Body of pancreas (tissue), 4 donors: Measurements from ENCODE around the gene MRPL27. TPM values are rescaled to one million over a fixed set of nuclear protein-coding genes. Genes with fewer than 3 reads are reported as not detected.

Experiments
- ATAC-seq: fragments of 150-250 bp; one replicate; pipeline ENCODE4 v1.9.1; 2016
- DNase-seq, 4 donors: peaks; one replicate each; pipeline ENCODE4 v3.0.0-alpha.2; 2019
- H3K27ac ChIP-seq, 4 donors: fragments of 200-600 bp; sonication (generic); 1 replicate in 3 of 4; 2 replicates in 1 of 4; pipeline versions ENCODE4 v1.5.1 to v1.6.1; 2016 to 2019; ENCODE audit warnings: mild to moderate bottlenecking in 1 of 4, mixed read lengths in 1 of 4, moderate library complexity in 1 of 4
- H3K27me3 ChIP-seq, 2 donors: fragments of 200-600 bp; sonication (generic); one replicate each; pipeline ENCODE4 v1.6.0; 2016; ENCODE audit warnings: mild to moderate bottlenecking in 1 of 2
- H3K36me3 ChIP-seq, 2 donors: fragments of 200-600 bp; sonication (generic); replicated peaks in 1 of 2; 2 replicates each; pipeline ENCODE4 v1.5.1; 2016; ENCODE audit warnings: low read depth in 2 of 2; ENCODE audit not compliant: insufficient read depth in 1 of 2
- H3K4me1 ChIP-seq: fragments of 200-600 bp; sonication (generic); one replicate; pipeline ENCODE4 v1.6.0; 2016
- H3K4me3 ChIP-seq, 2 donors: fragments of 200-600 bp; sonication (generic); 1 replicate in 1 of 2; 2 replicates in 1 of 2; pipeline ENCODE4 v1.5.1; 2016 to 2019
- H3K9me3 ChIP-seq, 3 donors: fragments of 200-600 bp; sonication (generic); 1 replicate in 2 of 3; 2 replicates in 1 of 3; pipeline ENCODE4 v1.5.1; 2016
- POLR2A ChIP-seq, 3 donors: fragments of 450-650 bp; IDR thresholded peaks; one replicate each; pipeline ENCODE4 v1.6.1; 2016; ENCODE audit warnings: antibody characterized with exemption in 3 of 3, mild to moderate bottlenecking in 2 of 3
- WGBS, 2 donors: methylation state at CpG; one replicate each; pipeline ENCODE4 v1.1.5; 2017; 5-methylcytosine and 5-hydroxymethylcytosine counted together
- intact Hi-C: fragments of 100-400 bp; cut with DNase I; formaldehyde crosslinking; loops from one replicate; pipeline ENCODE4 v1.15.1; 2023
- total RNA-seq, 2 donors: library from RNA; depleted of rRNA; stranded (reverse); fragments of >200 nt; gene quantifications; one replicate each; pipeline ENCODE4 v1.1.0, GENCODE V29; 2016
- TF ChIP-seq, protein P1 (sequence below), 7 experiments: fragments of 450-650 bp in 4 of 7; fragments of 200-600 bp in 3 of 7; sonication (generic) in 3 of 7; IDR thresholded peaks; one replicate each; pipeline ENCODE4 v1.5.1; 2016 to 2019; ENCODE audit warnings: antibody characterized with exemption in 7 of 7

MRPL27 gene
- total RNA-seq, 2 donors from 2014 or later: 26.5 to 31.3 TPM

DNA sequence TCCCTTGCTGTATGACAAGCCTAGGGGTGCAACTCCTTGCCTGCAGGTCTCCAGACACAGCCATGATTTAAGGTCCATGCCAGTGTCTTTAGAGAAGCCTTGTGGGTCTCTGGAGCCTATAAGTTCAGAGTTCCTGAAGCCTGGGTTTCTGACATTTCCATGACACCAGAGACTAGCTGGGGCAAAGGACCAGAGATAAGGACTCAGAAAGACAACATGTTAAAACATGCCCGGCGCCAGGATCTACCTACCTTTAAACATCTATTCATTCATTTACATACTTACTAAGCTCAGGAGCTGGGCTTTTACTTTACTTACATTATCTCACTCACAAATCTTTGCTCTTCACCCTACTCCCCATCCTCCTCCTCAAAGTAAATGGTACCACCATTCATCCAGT, 1.5 kb downstream of the MRPL27 start:
- no peak overlapping the region for H3K4me3 ChIP-seq
- H3K27me3 ChIP-seq: no peaks in the 10 kb centered on the region
- TF ChIP-seq, protein P1, sequence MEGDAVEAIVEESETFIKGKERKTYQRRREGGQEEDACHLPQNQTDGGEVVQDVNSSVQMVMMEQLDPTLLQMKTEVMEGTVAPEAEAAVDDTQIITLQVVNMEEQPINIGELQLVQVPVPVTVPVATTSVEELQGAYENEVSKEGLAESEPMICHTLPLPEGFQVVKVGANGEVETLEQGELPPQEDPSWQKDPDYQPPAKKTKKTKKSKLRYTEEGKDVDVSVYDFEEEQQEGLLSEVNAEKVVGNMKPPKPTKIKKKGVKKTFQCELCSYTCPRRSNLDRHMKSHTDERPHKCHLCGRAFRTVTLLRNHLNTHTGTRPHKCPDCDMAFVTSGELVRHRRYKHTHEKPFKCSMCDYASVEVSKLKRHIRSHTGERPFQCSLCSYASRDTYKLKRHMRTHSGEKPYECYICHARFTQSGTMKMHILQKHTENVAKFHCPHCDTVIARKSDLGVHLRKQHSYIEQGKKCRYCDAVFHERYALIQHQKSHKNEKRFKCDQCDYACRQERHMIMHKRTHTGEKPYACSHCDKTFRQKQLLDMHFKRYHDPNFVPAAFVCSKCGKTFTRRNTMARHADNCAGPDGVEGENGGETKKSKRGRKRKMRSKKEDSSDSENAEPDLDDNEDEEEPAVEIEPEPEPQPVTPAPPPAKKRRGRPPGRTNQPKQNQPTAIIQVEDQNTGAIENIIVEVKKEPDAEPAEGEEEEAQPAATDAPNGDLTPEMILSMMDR (IDR thresholded peaks at IDR 0.05): no peak
- no peak for TF ChIP-seq POLR2A (IDR thresholded peaks at IDR 0.05)
- 67 to 75% methylated on average over 2 of the region's 2 CpGs for WGBS, 2 donors
- peaks cover 11 to 20% of the 10 kb centered on the region in 2 donors for H3K36me3 ChIP-seq
- peaks cover 20% of the 10 kb centered on the region for H3K4me1 ChIP-seq
- intact Hi-C loops: no loop called here
- H3K27ac ChIP-seq: no peak overlapping the region
- ATAC-seq (no peak), DNase-seq (no peak)
- H3K9me3 ChIP-seq: no peaks in the 10 kb centered on the region

DNA sequence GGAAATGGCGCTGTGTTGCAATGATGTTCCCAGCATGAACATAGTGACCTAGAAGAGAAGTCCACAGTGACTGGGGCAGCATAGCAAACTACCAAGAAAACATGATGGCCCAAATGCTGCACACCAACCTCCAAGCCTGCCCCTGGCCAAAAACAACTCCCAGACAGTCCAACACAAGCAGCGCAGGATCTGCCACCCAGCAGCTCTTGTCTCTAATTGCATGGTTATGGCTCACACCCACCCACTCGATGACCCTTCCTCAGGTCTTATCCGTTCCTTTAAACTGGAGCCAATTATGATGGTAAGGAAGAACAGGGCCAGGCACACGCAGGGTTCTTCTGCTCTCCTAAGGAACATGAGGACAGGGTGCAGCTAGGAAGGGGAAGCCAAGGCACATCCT, 2.9 kb downstream of the MRPL27 start:
- TF ChIP-seq, protein P1 (IDR thresholded peaks at IDR 0.05): no peak
- no peak for TF ChIP-seq POLR2A (IDR thresholded peaks at IDR 0.05)
- ATAC-seq (no peak), DNase-seq (no peak)
- Histone ChIP-seq H3K9me3 (no peaks in the 10 kb centered on the region), H3K4me3 (no peak overlapping the region), H3K4me1 (peaks cover 20% of the 10 kb centered on the region), H3K36me3 (peaks cover 11 to 23% of the 10 kb centered on the region in 2 donors), H3K27ac (no peak overlapping the region), H3K27me3 (no peaks in the 10 kb centered on the region)
- WGBS, 2 donors: 90 to 94% methylated on average over 5 of the region's 5 CpGs
- intact Hi-C loops: no loop called here

DNA sequence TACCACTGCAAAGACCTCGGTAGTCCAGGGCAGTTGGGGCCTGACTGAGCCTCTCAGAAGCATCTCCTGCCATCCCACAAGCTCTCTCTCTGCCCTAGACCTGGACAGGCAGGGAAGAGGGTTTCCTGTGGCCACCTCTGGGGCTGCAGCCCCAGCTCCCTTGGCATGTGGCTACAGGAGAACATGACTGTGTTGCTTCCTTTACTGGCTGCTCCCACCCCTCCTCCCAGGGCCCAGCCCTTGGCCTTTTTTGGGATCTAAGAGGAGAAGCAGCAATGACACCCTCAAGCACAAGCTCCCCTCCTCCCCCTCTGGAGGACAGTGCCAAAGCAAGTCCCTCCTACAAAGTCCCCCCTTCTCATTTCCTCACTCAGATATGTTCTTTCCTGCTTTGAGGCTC, 5.6 kb downstream of the MRPL27 start:
- H3K9me3 ChIP-seq: no peaks in the 10 kb centered on the region
- 83 to 87% methylated on average over 1 of the region's 1 CpG for WGBS, 2 donors
- intact Hi-C loops: loop anchor here (10.0 kb wide), 1 partner anchor 107 kb away; the partner anchor contains the start of gene RSAD1
- H3K4me3 ChIP-seq: no peak overlapping the region
- H3K4me1 ChIP-seq: peaks cover 17% of the 10 kb centered on the region
- peaks cover 11 to 23% of the 10 kb centered on the region in 2 donors for H3K36me3 ChIP-seq
- no peak for TF ChIP-seq POLR2A (IDR thresholded peaks at IDR 0.05)
- TF ChIP-seq, protein P1 (IDR thresholded peaks at IDR 0.05): no peak
- no peaks in the 10 kb centered on the region for H3K27me3 ChIP-seq
- ATAC-seq: no peak
- no peak overlapping the region for H3K27ac ChIP-seq
- no peak for DNase-seq

DNA sequence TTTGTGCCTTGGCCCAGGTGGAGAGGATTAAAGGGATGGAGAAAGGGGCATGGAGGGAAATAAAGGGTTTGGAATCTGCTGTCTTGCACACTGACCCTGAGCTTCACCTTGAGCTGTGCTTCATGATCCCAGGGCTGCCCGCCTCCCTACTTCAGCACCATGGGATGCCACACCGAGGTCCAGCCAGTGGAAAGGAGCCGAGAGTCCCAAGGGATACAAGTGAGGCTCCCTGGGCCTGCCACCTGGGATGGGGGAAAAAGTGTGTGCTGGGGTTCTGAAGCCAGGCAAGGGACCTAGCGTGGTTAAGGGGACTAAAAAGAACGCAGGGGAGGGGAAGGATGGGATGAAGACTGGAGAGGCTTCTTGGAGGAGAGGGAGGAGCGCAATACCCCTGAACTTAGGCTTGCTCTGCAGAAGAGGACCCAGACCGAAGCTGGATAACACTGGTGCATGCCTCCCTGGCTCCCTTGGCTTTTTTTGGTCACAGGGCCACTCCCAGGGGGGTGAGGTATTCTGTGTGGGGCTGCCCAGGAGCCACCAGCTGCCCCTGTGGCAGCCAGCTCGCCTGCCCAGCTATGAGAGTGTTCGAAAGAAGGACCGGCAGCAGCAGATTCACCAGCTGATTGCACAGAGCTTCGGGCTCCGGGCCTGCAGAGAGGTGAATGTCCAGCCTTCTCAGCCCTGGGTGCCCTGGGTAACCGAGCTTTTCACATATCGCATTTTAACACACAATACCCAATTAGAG, 7.2 kb downstream of the MRPL27 start:
- H3K4me1 ChIP-seq: peaks cover 8% of the 10 kb centered on the region
- H3K4me3 ChIP-seq: no peak overlapping the region
- DNase-seq: no peak
- intact Hi-C loops: loop anchor here (10.0 kb wide), 1 partner anchor 109 kb away; the partner anchor contains the start of gene RSAD1
- TF ChIP-seq, protein P1 (IDR thresholded peaks at IDR 0.05): no peak
- TF ChIP-seq POLR2A (IDR thresholded peaks at IDR 0.05): no peak
- WGBS, 2 donors: 91 to 95% methylated on average over 9 to 14 of the region's 14 CpGs
- H3K27me3 ChIP-seq: no peaks in the 10 kb centered on the region
- no peaks in the 10 kb centered on the region for H3K9me3 ChIP-seq
- ATAC-seq: no peak
- H3K27ac ChIP-seq: no peak overlapping the region
- H3K36me3 ChIP-seq: peaks cover 11 to 23% of the 10 kb centered on the region in 2 donors
